HG03045 (cell line): ENCODE measurements around the gene SLC1A2.

Source experiments
- ATAC-seq: cut with Tn5 transposase; IDR thresholded peaks from one replicate; pipeline ENCODE4 v1.9.1; 2021; ENCODE audit warnings: mild to moderate bottlenecking, moderate library complexity; ENCODE audit not compliant: unreplicated experiment

The SLC1A2 gene

GRCh38 chr11:35330156-35330889 lies 89.0 kb downstream of the SLC1A2 start:
- ATAC-seq, result no peak

GRCh38 chr11:35327829-35328228 lies 91.5 kb downstream of the SLC1A2 start:
- ATAC-seq, result no peak

- no peak for ATAC-seq
These were observed 93.0 kb downstream of the SLC1A2 start for GRCh38 chr11:35326266-35326879.

GRCh38 chr11:35324981-35325380 lies 94.4 kb downstream of the SLC1A2 start:
- no peak for ATAC-seq

- no peak for ATAC-seq
These were observed 95.0 kb downstream of the SLC1A2 start for GRCh38 chr11:35324183-35324886.

GRCh38 chr11:35323076-35323868 lies 96.1 kb downstream of the SLC1A2 start:
- no peak for ATAC-seq

- no peak for ATAC-seq
These were observed 96.9 kb downstream of the SLC1A2 start for GRCh38 chr11:35322318-35322979.

- no peak for ATAC-seq
These were observed 97.6 kb downstream of the SLC1A2 start for GRCh38 chr11:35321532-35322317.

- ATAC-seq, result no peak
These were observed 98.2 kb downstream of the SLC1A2 start for GRCh38 chr11:35321111-35321510.

- no peak for ATAC-seq
These were observed 100.1 kb downstream of the SLC1A2 start for GRCh38 chr11:35318977-35319925.

GRCh38 chr11:35318309-35318708 lies 101.0 kb downstream of the SLC1A2 start:
- no peak for ATAC-seq

- no peak for ATAC-seq
These were observed 102.1 kb downstream of the SLC1A2 start for GRCh38 chr11:35317253-35317652.

- ATAC-seq, result no peak
These were observed 103.2 kb downstream of the SLC1A2 start for GRCh38 chr11:35316161-35316560.

GRCh38 chr11:35313760-35314153 lies 105.6 kb downstream of the SLC1A2 start:
- no peak for ATAC-seq

- peak; percentile 76 for ATAC-seq
These were observed 106.1 kb downstream of the SLC1A2 start for GRCh38 chr11:35313066-35313759.

- no peak for ATAC-seq
These were observed 108.0 kb downstream of the SLC1A2 start for GRCh38 chr11:35311331-35311730.

GRCh38 chr11:35308157-35308556 lies 111.2 kb downstream of the SLC1A2 start:
- ATAC-seq, result no peak

- ATAC-seq, result no peak
These were observed 112.1 kb downstream of the SLC1A2 start for GRCh38 chr11:35307221-35307621.
